NCI-H1436 (cell line): ENCODE results near the gene SGK2.
"Not testable (repeated sequence)": the region's sequence is repeated elsewhere in the genome, so short reads cannot be mapped to it uniquely, and the experiment has no call there.

Source experiments
- DNase-seq: peaks from one replicate; lab custom pipeline; 2025; lab: John Stamatoyannopoulos, UW

The SGK2 gene

GRCh38 chr20:43563429-43563828 is 4.6 kb downstream of the SGK2 start:
- DNase-seq, result no peak

- DNase-seq, result no peak
Observed at GRCh38 chr20:43563991-43564390, 5.2 kb downstream of the SGK2 start.

DNA sequence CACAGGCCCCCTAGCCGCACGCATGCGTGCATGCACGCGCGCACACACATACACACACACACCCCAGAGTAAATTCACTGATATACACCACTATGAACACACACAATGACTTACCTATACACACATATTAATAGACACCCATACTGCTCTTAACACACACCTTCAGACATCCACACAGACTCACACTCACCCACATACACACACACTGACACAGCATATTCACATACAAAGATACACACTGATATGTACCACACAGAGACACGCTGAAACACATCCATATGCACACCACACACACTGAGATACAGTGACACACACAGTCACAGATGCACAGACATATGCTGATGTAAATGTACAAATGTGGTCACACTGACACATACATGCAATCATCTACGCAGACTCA is 5.6 kb downstream of the SGK2 start:
- no peak for DNase-seq

GRCh38 chr20:43564993-43565757 is 6.3 kb downstream of the SGK2 start:
- no peak for DNase-seq

GRCh38 chr20:43565758-43566104 is 6.9 kb downstream of the SGK2 start:
- no peak for DNase-seq

DNA sequence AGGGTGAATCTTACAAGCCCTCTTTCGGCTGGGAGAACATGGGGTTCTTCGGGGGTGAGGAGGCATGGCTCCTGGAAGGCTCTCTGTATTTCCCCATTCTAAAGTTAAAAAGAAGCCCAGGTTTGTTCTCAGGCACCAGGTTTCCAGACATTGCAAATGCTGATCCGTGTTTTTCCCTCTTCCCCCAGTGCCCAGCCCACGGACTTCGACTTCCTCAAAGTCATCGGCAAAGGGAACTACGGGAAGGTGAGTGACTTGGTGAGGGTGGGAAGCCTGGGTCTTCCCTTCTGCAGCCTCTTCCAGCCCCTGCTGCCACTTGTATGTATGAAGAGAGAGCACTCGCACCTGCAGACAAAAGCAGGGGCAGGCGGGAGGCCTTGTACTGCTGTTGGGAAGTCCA is 8.7 kb downstream of the SGK2 start:
- DNase-seq, result no peak

GRCh38 chr20:43568706-43569105 is 9.9 kb downstream of the SGK2 start:
- DNase-seq, result no peak

- no peak for DNase-seq
Observed at GRCh38 chr20:43569282-43569681, 10.5 kb downstream of the SGK2 start.

DNA sequence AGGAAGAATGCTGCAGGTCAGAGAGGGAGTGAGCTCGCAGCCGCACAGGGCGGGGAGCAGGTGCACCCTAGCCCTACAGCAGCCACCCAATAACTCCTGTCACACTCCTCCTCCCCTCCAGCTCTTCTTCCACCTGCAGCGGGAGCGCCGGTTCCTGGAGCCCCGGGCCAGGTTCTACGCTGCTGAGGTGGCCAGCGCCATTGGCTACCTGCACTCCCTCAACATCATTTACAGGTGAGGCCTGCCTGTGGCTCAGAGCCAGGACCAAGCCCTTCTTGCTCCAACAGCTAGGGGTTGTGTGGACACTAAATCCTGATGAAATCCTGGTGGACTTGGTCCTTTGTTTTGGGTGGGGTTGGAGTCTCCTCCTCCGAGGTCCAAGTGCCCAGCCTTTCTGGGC is 11.7 kb downstream of the SGK2 start:
- DNase-seq, result no peak

DNA sequence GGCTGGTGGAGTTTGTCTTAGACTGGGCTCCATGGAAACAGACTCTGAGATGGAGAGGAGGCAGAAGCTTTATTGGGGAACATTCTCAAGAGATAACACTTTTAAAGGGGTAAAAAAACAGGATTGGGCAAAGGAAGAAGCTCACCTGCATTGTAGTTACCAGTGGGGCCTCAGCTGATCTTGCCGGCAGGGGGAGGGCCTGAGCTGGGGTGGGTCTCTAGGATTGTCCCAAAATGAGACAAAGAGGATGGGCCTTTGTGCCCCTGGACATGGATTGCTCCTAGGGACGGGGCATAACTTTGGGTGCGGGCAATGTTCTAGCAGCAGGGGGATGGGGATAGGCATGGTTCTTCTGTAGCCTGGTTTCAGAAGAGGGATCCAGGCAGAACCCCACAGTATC is 12.5 kb downstream of the SGK2 start:
- DNase-seq, result no peak

- no peak for DNase-seq
Observed at GRCh38 chr20:43571771-43572170, 12.9 kb downstream of the SGK2 start.

DNA sequence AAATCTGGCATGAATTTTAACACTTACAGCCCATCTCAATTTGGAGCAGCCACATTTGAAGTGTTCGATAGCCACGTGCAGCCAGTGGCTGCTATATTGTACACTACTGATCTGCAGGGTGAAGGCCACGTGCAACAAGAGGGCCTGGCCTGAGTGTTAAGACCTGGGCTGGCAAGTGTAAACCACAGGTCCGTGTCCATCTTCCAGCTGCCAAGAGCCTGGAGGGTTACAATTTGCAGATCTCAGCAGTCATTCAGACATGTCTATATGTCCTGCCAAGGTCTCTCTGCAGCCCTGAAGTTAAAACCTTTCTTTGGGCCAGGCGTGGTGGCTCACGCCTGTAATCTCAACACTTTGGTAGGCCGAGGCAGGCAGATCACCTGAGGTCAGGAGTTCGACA is 14.1 kb downstream of the SGK2 start:
- no peak for DNase-seq

GRCh38 chr20:43576108-43576507 is 17.3 kb downstream of the SGK2 start:
- no peak for DNase-seq

DNA sequence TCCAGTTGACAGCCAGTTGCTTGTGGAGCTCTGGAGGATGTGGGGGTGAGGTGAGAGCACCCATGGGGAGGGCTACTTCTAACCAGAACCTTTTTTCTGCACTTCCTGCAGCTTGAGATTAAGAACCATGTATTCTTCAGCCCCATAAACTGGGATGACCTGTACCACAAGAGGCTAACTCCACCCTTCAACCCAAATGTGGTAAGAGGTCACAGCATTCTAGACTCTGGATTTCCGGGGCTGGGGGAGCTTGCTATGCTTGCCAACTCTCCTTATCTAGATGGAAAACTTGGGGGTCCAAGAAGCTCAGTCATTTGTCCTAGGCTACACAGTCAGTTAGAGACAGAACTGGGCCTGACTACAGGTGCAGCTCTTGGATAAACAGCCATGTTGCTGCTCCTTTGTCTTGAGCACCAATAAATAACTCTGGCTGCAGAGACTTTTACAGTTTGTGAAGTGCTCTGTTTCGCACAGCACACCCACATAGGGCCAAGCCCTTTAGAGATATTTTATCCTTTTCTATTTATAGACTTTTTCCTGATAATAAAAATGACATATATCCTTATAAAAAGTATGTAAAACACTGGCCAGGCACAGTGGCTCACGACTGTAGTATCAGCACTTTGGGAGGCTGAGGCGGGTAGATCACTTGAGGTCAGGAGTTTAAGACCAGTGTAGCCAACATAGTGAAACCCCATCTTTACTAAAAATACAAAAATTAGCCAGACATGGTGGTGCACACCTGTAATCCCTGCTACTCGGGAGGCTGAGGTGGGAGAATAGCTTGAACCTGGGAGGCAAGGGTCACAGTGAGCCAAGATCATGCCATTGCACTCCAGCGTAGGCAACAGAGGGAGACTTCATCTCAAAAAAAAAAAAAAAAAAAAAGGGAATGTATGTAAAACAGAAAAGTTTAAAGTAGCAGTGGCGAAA is 21.3 kb downstream of the SGK2 start:
- no peak for DNase-seq

DNA sequence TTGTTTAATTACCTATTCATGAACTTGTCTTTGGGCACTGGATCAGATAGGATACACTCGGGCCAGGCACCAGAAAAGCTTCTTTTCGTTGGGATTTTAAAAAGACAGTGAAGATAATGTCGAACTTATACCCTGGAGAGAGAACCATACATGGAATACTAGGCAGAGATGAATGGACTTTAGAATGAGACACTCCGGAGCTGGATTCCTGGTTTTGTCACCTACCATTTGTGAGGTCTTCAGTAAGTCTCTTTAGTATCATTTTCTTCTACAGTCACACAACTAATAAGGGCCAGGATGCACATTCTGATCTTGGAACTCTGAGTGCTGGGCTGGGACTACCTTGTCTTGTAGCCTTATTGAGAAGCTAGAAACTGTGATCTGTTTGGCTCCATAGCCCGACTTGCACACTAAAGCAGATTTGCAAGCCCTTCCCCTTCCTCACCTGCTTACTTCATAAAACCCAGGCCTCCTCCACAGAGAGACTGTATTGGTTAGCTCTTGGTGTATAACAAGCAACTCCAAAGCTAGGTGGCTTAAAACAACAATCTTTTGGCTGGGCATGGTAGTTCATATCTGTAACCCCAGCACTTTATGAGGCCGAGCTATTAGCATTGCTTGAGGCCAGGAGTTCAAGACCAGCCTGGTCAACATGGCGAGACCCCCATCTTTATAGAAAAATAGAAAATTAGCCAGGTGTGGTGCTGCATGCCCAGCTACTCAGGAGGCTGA is 24.5 kb downstream of the SGK2 start:
- no peak for DNase-seq

- DNase-seq, result no peak
Observed at GRCh38 chr20:43583982-43584432, 25.2 kb downstream of the SGK2 start.

- DNase-seq, result no peak
Observed at GRCh38 chr20:43584448-43585136, 25.8 kb downstream of the SGK2 start.

GRCh38 chr20:43586641-43587040 is 27.8 kb downstream of the SGK2 start:
- no peak for DNase-seq

GRCh38 chr20:43588526-43588925 is 29.7 kb downstream of the SGK2 start:
- not testable (repeated sequence) for DNase-seq

DNA sequence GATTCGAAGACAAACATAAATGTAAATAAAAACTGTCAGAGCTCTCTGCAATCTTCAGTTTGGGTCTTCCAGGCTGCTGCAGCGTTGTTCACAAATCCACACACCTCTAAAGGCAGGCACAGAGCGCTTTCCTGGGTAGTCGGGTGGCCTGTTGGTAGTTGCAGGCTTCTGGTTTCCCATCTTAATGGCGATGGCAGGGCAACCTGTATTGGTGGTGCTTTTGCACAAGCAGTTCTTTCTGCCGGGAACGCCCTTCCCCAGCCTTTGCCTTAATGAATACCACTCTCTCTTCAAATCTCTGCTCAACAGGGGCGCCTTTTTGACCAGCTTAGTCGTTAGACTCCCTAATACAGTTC is 31.2 kb downstream of the SGK2 start:
- no peak for DNase-seq

DNA sequence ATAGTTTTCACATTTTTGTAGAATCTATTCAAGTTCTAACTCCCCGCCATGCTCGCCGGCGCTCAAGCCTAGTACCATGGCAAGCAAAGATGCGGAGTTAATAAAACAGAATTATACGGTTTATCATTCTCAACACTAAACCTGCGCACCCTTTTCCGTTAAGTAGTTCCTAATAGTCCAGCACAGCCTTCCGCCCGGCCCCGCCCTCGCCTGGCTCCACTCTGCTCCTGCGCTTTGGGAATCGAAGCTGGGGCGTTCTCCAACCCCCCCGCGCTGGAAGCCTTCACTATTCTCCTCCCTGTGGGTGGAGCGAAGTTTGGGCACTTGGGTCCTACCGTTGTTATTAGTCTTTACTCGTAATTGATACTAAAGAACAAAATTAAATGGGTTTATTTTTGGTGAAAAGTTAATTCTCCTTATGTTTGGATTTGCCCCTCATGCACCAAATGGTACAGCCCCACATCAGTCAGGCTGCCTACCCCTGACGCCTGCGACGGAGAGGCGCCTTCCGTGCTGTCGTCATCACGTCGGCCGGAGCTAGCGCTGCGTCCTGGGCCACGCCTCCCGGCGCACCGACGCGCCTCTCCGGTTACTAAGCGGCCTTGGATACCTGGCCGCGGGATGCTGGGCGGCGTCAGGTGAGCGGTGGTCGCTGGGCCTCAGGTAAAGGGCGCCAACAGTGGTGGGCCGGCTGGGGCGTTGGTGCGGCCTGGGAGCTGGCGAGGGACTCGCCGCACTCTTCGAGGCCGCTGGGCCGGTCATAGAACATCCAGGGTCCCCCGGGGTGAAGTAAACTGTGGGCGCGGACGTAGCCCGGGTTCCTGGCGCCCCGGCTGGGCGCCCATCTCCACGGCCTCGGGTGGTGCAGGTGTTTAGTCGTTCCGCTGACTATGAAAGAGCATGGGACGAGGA is 31.8 kb downstream of the SGK2 start, which contains the start of gene IFT52:
Gene IFT52 (plus strand): TSS at position 546 of the 912 bp plus-strand sequence. CDS start 3,762 bp downstream, outside the sequence.
- DNase-seq, result peak; percentile 88
